ENCODE measurements around the gene SLAMF8.

The SLAMF8 gene

GRCh38 chr1:159879136-159879535 is 52.5 kb downstream of the SLAMF8 start:
- Mint-ChIP-seq H3K27ac (no peak overlapping the region), H3K9me3 (no peaks in the 10 kb centered on the region), H3K4me3 (no peak overlapping the region), H3K36me3 (ENCODE audit: low read depth) (no peaks in the 10 kb centered on the region), H3K27me3 (peaks cover 13% of the 10 kb centered on the region), H3K4me1 (ENCODE audit: low read depth) (peaks cover 9% of the 10 kb centered on the region)
- intact Hi-C loops (cut with micrococcal nuclease), result no loop called here

- intact Hi-C loops (cut with micrococcal nuclease), result no loop called here
- no peak overlapping the region for H3K27ac Mint-ChIP-seq
- H3K36me3 Mint-ChIP-seq (ENCODE audit: low read depth), result no peaks in the 10 kb centered on the region
- H3K27me3 Mint-ChIP-seq, result peaks cover 13% of the 10 kb centered on the region
- no peak overlapping the region for H3K4me3 Mint-ChIP-seq
- H3K9me3 Mint-ChIP-seq, result no peaks in the 10 kb centered on the region
- H3K4me1 Mint-ChIP-seq (ENCODE audit: low read depth), result peaks cover 9% of the 10 kb centered on the region
Observed at GRCh38 chr1:159879977-159880376, 53.3 kb downstream of the SLAMF8 start.

GRCh38 chr1:159880430-159880829 is 53.8 kb downstream of the SLAMF8 start:
- H3K9me3 Mint-ChIP-seq, result no peaks in the 10 kb centered on the region
- peaks cover 11% of the 10 kb centered on the region for H3K27me3 Mint-ChIP-seq
- H3K4me3 Mint-ChIP-seq, result no peak overlapping the region
- H3K36me3 Mint-ChIP-seq (ENCODE audit: low read depth), result no peaks in the 10 kb centered on the region
- no peak overlapping the region for H3K27ac Mint-ChIP-seq
- intact Hi-C loops (cut with micrococcal nuclease), result no loop called here
- peaks cover 9% of the 10 kb centered on the region for H3K4me1 Mint-ChIP-seq (ENCODE audit: low read depth)

GRCh38 chr1:159881622-159882526 is 55.2 kb downstream of the SLAMF8 start:
- no peak overlapping the region for H3K4me3 Mint-ChIP-seq
- H3K36me3 Mint-ChIP-seq (ENCODE audit: low read depth), result no peaks in the 10 kb centered on the region
- H3K27me3 Mint-ChIP-seq, result peaks cover 3% of the 10 kb centered on the region
- intact Hi-C loops (cut with micrococcal nuclease), result no loop called here
- peaks cover 16% of the 10 kb centered on the region for H3K4me1 Mint-ChIP-seq (ENCODE audit: low read depth)
- no peak overlapping the region for H3K27ac Mint-ChIP-seq
- H3K9me3 Mint-ChIP-seq, result no peaks in the 10 kb centered on the region

GRCh38 chr1:159882527-159882862 is 55.8 kb downstream of the SLAMF8 start:
- H3K4me1 Mint-ChIP-seq (ENCODE audit: low read depth), result peaks cover 22% of the 10 kb centered on the region
- no peaks in the 10 kb centered on the region for H3K9me3 Mint-ChIP-seq
- H3K27me3 Mint-ChIP-seq, result peaks cover 3% of the 10 kb centered on the region
- intact Hi-C loops (cut with micrococcal nuclease), result no loop called here
- no peaks in the 10 kb centered on the region for H3K36me3 Mint-ChIP-seq (ENCODE audit: low read depth)
- H3K4me3 Mint-ChIP-seq, result no peak overlapping the region
- H3K27ac Mint-ChIP-seq, result no peak overlapping the region

GRCh38 chr1:159883134-159883533 is 56.5 kb downstream of the SLAMF8 start:
- no peaks in the 10 kb centered on the region for H3K36me3 Mint-ChIP-seq (ENCODE audit: low read depth)
- no peak overlapping the region for H3K27ac Mint-ChIP-seq
- no peak overlapping the region for H3K4me3 Mint-ChIP-seq
- no peaks in the 10 kb centered on the region for H3K9me3 Mint-ChIP-seq
- peaks cover 3% of the 10 kb centered on the region for H3K27me3 Mint-ChIP-seq
- intact Hi-C loops (cut with micrococcal nuclease), result no loop called here
- H3K4me1 Mint-ChIP-seq (ENCODE audit: low read depth), result peaks cover 29% of the 10 kb centered on the region

- H3K4me3 Mint-ChIP-seq, result no peak overlapping the region
- H3K9me3 Mint-ChIP-seq, result no peaks in the 10 kb centered on the region
- H3K27me3 Mint-ChIP-seq, result peaks cover 1% of the 10 kb centered on the region
- H3K4me1 Mint-ChIP-seq (ENCODE audit: low read depth), result peaks cover 30% of the 10 kb centered on the region
- intact Hi-C loops (cut with micrococcal nuclease), result no loop called here
- H3K27ac Mint-ChIP-seq, result no peak overlapping the region
- H3K36me3 Mint-ChIP-seq (ENCODE audit: low read depth), result no peaks in the 10 kb centered on the region
Observed at GRCh38 chr1:159884296-159884695, 57.6 kb downstream of the SLAMF8 start.
